HG03378 (cell line): ENCODE measurements around the gene MYBPHL.

Source experiments
- ATAC-seq: cut with Tn5 transposase; IDR thresholded peaks from one replicate; pipeline ENCODE4 v1.9.1; 2021; ENCODE audit warnings: mild to moderate bottlenecking, moderate library complexity; ENCODE audit not compliant: unreplicated experiment

The MYBPHL gene

GRCh38 chr1:109306832-109307273 is at the start of gene MYBPHL:
MYBPHL (minus strand) TSS chr1:109307011; CDS start chr1:109306991, 20 bp downstream.
- ATAC-seq, result no peak

- ATAC-seq, result no peak
Measured at GRCh38 chr1:109356505-109356904, 49.7 kb upstream of the MYBPHL start.

DNA sequence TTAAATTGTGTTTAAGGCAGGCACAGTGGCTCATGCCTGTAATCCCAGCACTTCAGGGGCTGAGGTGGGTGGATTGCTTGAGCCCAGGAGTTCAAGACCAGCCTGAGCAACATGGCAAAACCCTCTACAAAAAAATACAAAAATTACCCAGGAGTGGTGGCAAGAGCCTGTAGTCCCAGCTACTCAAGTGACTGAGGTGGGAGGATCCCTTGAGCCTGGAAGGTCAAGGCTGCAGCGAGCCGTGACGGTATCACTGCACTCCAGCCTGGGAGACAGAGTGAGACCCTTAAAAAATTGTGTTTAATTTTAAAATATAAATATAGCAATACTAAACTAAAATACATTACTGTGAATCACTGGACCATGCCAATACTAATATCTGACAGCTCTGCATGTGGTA is 48.1 kb upstream of the MYBPHL start:
- ATAC-seq, result no peak

- no peak for ATAC-seq
Measured at GRCh38 chr1:109351457-109351856, 44.6 kb upstream of the MYBPHL start.

DNA sequence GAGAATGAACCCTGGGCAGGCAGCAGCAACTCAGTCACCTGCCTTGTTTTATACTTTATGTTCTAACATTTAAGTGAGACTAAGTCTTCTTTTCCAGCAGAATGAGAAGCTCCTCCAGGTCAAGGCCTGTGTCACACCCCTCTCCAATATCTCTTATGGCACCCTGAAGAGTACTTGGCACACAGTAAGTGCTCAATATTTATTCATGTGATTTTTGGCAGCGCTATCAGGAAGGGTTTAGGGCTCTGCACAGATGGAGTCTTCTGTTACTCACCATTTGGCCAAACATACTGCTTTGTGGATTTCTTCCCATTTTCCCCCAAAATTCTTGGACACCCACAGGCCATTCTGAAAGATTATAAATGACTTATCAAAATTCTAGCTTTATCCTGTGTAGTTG is 43.8 kb upstream of the MYBPHL start:
- ATAC-seq, result no peak

DNA sequence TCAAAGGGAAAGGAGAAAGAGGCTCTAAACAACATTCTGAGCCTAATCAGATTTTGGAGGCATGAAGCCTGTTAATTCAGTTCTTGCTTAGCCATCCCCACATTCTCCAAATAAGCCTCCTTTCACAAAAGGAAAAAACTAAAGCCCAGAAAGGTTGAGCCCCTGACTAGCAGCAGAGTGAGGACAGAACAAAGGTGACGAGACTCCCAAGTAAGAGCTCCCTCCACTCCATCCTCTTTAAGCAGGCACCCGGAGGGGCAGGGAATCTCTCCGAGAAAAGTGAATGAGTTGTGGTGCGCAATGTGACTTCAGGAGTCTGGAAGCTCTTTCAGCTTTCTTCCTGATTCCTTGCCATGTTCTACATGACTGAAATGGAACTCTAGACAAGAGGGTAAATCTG is 43.4 kb upstream of the MYBPHL start:
- no peak for ATAC-seq

DNA sequence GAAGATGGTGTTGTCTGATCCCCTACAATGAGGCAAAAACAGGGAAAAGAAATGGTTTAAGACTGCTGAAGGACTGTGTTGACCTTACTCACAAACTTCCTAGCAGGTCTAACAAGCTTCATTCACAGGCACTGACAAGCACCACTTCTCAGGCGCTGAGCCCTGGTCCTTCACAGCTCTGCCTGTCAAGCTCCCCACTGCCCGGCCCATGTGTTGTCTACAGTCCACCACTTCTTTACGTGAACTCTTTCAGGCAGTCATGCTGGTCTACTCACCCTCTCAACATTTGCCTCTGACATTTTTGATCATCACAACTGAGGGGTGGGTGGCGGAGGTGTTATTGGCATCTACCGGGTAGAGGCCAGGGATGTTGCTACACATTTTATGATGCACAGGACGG is 40.7 kb upstream of the MYBPHL start:
- no peak for ATAC-seq

DNA sequence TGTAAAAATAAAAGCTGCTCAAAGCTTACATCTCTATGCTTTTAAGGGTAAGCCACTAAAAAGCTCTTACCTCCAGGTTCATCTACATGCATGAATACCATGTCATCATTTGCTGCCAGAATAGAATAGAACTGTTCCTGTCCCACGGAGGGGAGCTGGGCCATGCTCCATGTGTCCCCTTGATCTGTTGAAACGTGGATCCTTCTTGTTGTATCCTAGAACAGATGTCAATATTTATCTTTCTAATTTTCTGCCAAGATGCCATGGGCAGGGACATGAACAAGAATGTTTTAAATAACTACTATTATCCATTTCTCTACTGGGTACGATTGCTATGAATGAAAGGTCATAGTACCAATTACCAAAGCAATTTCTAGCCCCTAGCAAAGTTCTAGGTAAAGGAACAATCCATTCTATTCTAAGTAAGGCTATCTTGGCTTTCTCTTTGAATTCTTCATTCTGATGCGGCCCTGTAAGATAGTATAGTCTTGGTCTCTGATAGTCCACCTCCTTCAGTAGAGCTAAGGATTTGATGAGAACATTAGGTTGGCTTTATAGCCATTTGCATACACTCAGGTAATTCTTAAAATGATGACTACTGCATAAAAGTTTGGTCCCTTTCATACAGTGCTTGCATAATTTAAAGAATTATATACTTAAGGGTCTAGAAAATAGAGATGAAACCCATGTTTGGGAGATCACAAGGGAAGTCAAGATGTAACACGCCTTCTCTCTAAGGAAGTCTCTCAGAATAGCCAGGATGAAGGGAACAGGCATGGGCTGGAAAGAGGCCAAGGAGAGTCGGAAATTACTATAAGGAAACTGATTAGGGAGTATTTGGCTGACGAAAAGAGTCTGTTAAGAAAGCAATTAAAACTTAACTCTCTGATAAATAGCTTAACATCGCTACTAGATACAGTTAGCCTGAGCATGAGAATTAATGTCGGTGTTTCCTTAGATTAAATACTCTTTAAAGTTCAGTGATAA is 35.4 kb upstream of the MYBPHL start:
- no peak for ATAC-seq

GRCh38 chr1:109338608-109339007 is 31.8 kb upstream of the MYBPHL start:
- no peak for ATAC-seq

GRCh38 chr1:109338091-109338490 is 31.3 kb upstream of the MYBPHL start:
- ATAC-seq, result no peak

GRCh38 chr1:109335091-109335490 is 28.3 kb upstream of the MYBPHL start:
- ATAC-seq, result no peak

- ATAC-seq, result no peak
Measured at GRCh38 chr1:109331113-109331512, 24.3 kb upstream of the MYBPHL start.

GRCh38 chr1:109327285-109327684 is 20.5 kb upstream of the MYBPHL start:
- no peak for ATAC-seq

- no peak for ATAC-seq
Measured at GRCh38 chr1:109322974-109323373, 16.2 kb upstream of the MYBPHL start.

GRCh38 chr1:109319114-109319513 is 12.3 kb upstream of the MYBPHL start:
- no peak for ATAC-seq

GRCh38 chr1:109316506-109316905 is 9.7 kb upstream of the MYBPHL start:
- no peak for ATAC-seq

GRCh38 chr1:109315288-109315687 is 8.5 kb upstream of the MYBPHL start:
- no peak for ATAC-seq

- ATAC-seq, result no peak
Measured at GRCh38 chr1:109314795-109315194, 8.0 kb upstream of the MYBPHL start.

- no peak for ATAC-seq
Measured at GRCh38 chr1:109312978-109313775, 6.4 kb upstream of the MYBPHL start.

GRCh38 chr1:109312246-109312645 is 5.4 kb upstream of the MYBPHL start:
- no peak for ATAC-seq

DNA sequence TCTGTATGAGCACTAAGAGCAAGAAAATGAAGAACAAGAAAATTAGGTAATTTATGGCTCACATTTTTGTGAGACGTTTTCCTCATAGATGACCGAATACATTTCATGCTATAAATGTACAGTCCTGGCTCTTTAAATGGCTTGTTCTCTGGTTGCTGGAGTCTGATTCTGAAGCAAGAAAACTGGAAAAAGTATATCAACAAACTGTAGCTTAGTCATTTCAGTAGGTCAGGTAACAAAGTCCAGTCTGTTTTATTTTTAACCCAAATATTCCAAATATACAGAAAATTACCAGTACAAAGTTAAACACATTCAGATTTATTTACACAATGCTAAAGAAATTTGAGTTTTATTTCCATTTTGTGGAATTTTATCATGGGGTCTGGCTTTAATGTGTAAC is 2.5 kb upstream of the MYBPHL start:
- ATAC-seq, result no peak
